Fibroblast of villous mesenchyme (primary cell): ENCODE data around the gene NLRP4. TPM values are rescaled to one million over a fixed set of nuclear protein-coding genes. Genes with fewer than 3 reads are reported as not detected.
A peak's percentile ranks its signal among the peaks of the same experiment; 100 is the strongest.

Experiments used
- DNase-seq: peaks from one replicate; pipeline ENCODE4 v3.0.0-alpha.2; 2010; ENCODE audit warnings: low read depth
- H3K4me3 ChIP-seq: 2 replicates; pipeline ENCODE4 v1.5.1; 2011; ENCODE audit warnings: low read depth, mild to moderate bottlenecking, low read length
- CTCF ChIP-seq: IDR thresholded peaks from 2 replicates; pipeline ENCODE4 v1.5.1; 2012; ENCODE audit warnings: low read depth, mild to moderate bottlenecking, low read length; ENCODE audit not compliant: insufficient read depth
- total RNA-seq: library from RNA; depleted of rRNA; stranded (reverse); fragments of >200 nt; gene quantifications from 2 replicates; pipeline ENCODE4 v1.2.3, GENCODE V29; 2012

Gene NLRP4
- total RNA-seq = not detected in 2 replicates

- H3K4me3 ChIP-seq = no peak within 1 kb of the TSS
- no peak for DNase-seq
- no peak for TF ChIP-seq CTCF
These were observed at the start of gene NLRP4 for GRCh38 chr19:55836340-55836739. Gene NLRP4 (plus strand): TSS chr19:55836540. CDS start chr19:55852081, 15,541 bp downstream.

GRCh38 chr19:55795021-55795420, 41.3 kb upstream of the NLRP4 start:
- H3K4me3 ChIP-seq = no peak overlapping the region
- TF ChIP-seq CTCF = no peak
- DNase-seq = no peak

GRCh38 chr19:55801416-55801815, 34.9 kb upstream of the NLRP4 start:
- no peak for TF ChIP-seq CTCF
- DNase-seq = no peak
- no peak overlapping the region for H3K4me3 ChIP-seq

- DNase-seq = no peak
- TF ChIP-seq CTCF = no peak
- no peak overlapping the region for H3K4me3 ChIP-seq
These were observed 34.1 kb upstream of the NLRP4 start for GRCh38 chr19:55802281-55802680.

GRCh38 chr19:55809381-55810058, 26.8 kb upstream of the NLRP4 start:
- TF ChIP-seq CTCF = peak; percentile 18

GRCh38 chr19:55811340-55811739, 25.0 kb upstream of the NLRP4 start:
- no peak for DNase-seq
- H3K4me3 ChIP-seq = no peak overlapping the region
- no peak for TF ChIP-seq CTCF

More at GRCh38 chr19:55809381-55810058, 26.8 kb upstream of the NLRP4 start:
- H3K4me3 ChIP-seq = no peak overlapping the region
- peak; percentile 36 for DNase-seq

- TF ChIP-seq CTCF = no peak
- no peak overlapping the region for H3K4me3 ChIP-seq
- DNase-seq = no peak
These were observed 23.9 kb upstream of the NLRP4 start for GRCh38 chr19:55812449-55812848.
